ENCODE measurements around the gene ZSWIM7.
A peak's percentile ranks its signal among the peaks of the same experiment; 100 is the strongest.

Gene ZSWIM7

GRCh38 chr17:15999141-15999973 is at the start of gene ZSWIM7, which contains the start of gene TTC19:
Gene ZSWIM7 (minus strand): TSS chr17:15999704. CDS start chr17:15999594, 110 bp downstream.
Gene TTC19 (plus strand): TSS chr17:15999824. CDS start chr17:15999849, 25 bp downstream.
- peak; percentile 92 for DNase-seq (ENCODE audit: low spot score)

GRCh38 chr17:16048811-16049449 is 49.4 kb upstream of the ZSWIM7 start:
- DNase-seq (ENCODE audit: low spot score) = no peak

- no peak for DNase-seq (ENCODE audit: low spot score)
Observed at GRCh38 chr17:16046966-16047365, 47.5 kb upstream of the ZSWIM7 start.

GRCh38 chr17:16044487-16044886 is 45.0 kb upstream of the ZSWIM7 start:
- DNase-seq (ENCODE audit: low spot score) = no peak

GRCh38 chr17:16040710-16041251 is 41.3 kb upstream of the ZSWIM7 start:
- peak; percentile 10 for DNase-seq (ENCODE audit: low spot score)

- DNase-seq (ENCODE audit: low spot score) = no peak
Observed at GRCh38 chr17:16037636-16038035, 38.1 kb upstream of the ZSWIM7 start.

- no peak for DNase-seq (ENCODE audit: low spot score)
Observed at GRCh38 chr17:16036261-16036660, 36.8 kb upstream of the ZSWIM7 start.

GRCh38 chr17:16033729-16034349 is 34.3 kb upstream of the ZSWIM7 start:
- no peak for DNase-seq (ENCODE audit: low spot score)

GRCh38 chr17:16027708-16028584 is 28.4 kb upstream of the ZSWIM7 start:
- no peak for DNase-seq (ENCODE audit: low spot score)

- DNase-seq (ENCODE audit: low spot score) = no peak
Observed at GRCh38 chr17:16026895-16027294, 27.4 kb upstream of the ZSWIM7 start.

GRCh38 chr17:16025202-16025601 is 25.7 kb upstream of the ZSWIM7 start:
- DNase-seq (ENCODE audit: low spot score) = no peak

GRCh38 chr17:16023881-16024280 is 24.4 kb upstream of the ZSWIM7 start:
- DNase-seq (ENCODE audit: low spot score) = no peak

GRCh38 chr17:16019347-16019746 is 19.8 kb upstream of the ZSWIM7 start:
- no peak for DNase-seq (ENCODE audit: low spot score)

- DNase-seq (ENCODE audit: low spot score) = no peak
Observed at GRCh38 chr17:16013943-16014407, 14.5 kb upstream of the ZSWIM7 start.

- DNase-seq (ENCODE audit: low spot score) = no peak
Observed at GRCh38 chr17:16007439-16007838, 7.9 kb upstream of the ZSWIM7 start.

GRCh38 chr17:16005636-16006035 is 6.1 kb upstream of the ZSWIM7 start:
- no peak for DNase-seq (ENCODE audit: low spot score)

- DNase-seq (ENCODE audit: low spot score) = no peak
Observed at GRCh38 chr17:16003841-16004240, 4.3 kb upstream of the ZSWIM7 start.

- no peak for DNase-seq (ENCODE audit: low spot score)
Observed at GRCh38 chr17:16002708-16003260, 3.3 kb upstream of the ZSWIM7 start.

- no peak for DNase-seq (ENCODE audit: low spot score)
Observed at GRCh38 chr17:16001226-16001897, 1.9 kb upstream of the ZSWIM7 start.

- DNase-seq (ENCODE audit: low spot score) = peak; percentile 18
Observed at GRCh38 chr17:15999974-16000827, 697 bp upstream of the ZSWIM7 start.

Data from HuH-7.5 (cell line).